GM19351 (cell line): ENCODE results near the gene METTL13.

Experiments used
- ATAC-seq: cut with Tn5 transposase; IDR thresholded peaks from one replicate; pipeline ENCODE4 v1.9.1; 2021; ENCODE audit warnings: mild to moderate bottlenecking, moderate library complexity; ENCODE audit not compliant: unreplicated experiment

Gene METTL13

GRCh38 chr1:171800851-171801250, 19.4 kb downstream of the METTL13 start:
- no peak for ATAC-seq

- ATAC-seq = no peak
Measured at GRCh38 chr1:171801487-171801891, 20.0 kb downstream of the METTL13 start.

- no peak for ATAC-seq
Measured at GRCh38 chr1:171802207-171802606, 20.7 kb downstream of the METTL13 start.

- no peak for ATAC-seq
Measured at GRCh38 chr1:171803045-171803444, 21.6 kb downstream of the METTL13 start.

- no peak for ATAC-seq
Measured at GRCh38 chr1:171803461-171804022, 22.1 kb downstream of the METTL13 start.

- ATAC-seq = peak; percentile 89
Measured at GRCh38 chr1:171805395-171806115, 24.1 kb downstream of the METTL13 start.

- ATAC-seq = peak; percentile 47
Measured at GRCh38 chr1:171807556-171807955, 26.1 kb downstream of the METTL13 start.

GRCh38 chr1:171809834-171810233, 28.4 kb downstream of the METTL13 start:
- ATAC-seq = no peak

GRCh38 chr1:171811672-171812071, 30.2 kb downstream of the METTL13 start:
- ATAC-seq = no peak

GRCh38 chr1:171814692-171815091, 33.2 kb downstream of the METTL13 start:
- no peak for ATAC-seq

GRCh38 chr1:171816300-171816901, 34.9 kb downstream of the METTL13 start:
- no peak for ATAC-seq

- peak; percentile 73 for ATAC-seq
Measured at GRCh38 chr1:171817511-171818265, 36.2 kb downstream of the METTL13 start.

GRCh38 chr1:171819946-171820345, 38.5 kb downstream of the METTL13 start:
- ATAC-seq = no peak

- ATAC-seq = no peak
Measured at GRCh38 chr1:171826973-171827372, 45.5 kb downstream of the METTL13 start.

- ATAC-seq = peak; percentile 79
Measured at GRCh38 chr1:171828794-171829193, 47.3 kb downstream of the METTL13 start.

- ATAC-seq = no peak
Measured at GRCh38 chr1:171833091-171833825, 51.8 kb downstream of the METTL13 start.

GRCh38 chr1:171834821-171835220, 53.4 kb downstream of the METTL13 start:
- ATAC-seq = no peak

GRCh38 chr1:171835891-171836290, 54.4 kb downstream of the METTL13 start:
- ATAC-seq = no peak

- ATAC-seq = peak; percentile 91
Measured at GRCh38 chr1:171841050-171841910, 59.8 kb downstream of the METTL13 start, which contains the start of gene DNM3. DNM3 (plus strand) TSS chr1:171841498; CDS start chr1:171841657, 159 bp downstream.
